CD4-positive, alpha-beta T cell treated with Interleukin-15 for 4 hours (primary cell): ENCODE measurements around the gene CHN1.

Experiments used
- DNase-seq: peaks from one replicate; pipeline ENCODE4 v3.0.0-alpha.2; 2020; ENCODE audit warnings: low spot score

Gene CHN1

DNA sequence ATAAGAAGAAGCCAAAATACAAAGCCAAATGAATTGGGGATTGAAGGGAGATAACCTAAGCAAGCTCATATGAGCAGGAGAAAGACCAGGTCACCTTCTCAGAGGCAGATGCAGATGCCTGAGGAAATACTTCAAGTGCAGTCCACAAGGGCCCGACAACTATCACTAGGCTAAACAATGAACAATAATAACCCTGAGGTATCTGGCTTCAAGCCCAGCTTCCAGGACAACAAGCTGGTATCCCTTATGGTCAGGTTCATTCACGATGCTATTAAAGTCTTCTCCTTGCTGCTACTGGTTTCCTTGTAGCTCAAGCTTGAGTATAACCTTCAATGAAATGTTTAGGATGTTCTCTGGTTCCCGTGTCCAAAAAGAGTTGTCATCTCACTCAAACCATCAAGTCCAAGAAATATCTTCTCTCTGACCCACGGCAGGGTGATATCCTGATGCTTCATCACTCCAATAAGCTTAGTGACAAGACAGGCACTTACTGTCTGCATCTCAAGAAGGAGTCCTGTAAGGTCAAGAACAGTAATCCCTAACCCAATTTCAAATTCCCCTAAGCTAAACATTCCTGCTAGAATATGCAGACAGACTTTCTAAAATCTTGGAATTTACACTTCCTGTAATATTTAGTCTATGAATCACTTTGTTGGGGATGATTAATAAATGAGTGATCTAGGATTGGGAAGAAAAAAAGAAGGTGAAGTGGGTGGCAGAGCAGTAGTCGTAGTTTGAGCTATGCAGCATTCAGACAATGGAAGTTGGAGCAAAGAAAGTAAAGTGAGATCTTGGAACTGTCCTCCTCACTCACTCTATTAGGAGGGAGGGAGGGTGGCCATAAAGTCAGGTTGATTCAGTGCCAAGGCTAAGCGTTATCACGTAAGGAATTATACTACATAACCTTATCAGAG is 33.1 kb downstream of the CHN1 start:
- DNase-seq, result no peak

- DNase-seq, result no peak
These were observed 35.1 kb downstream of the CHN1 start for GRCh38 chr2:174970092-174970491.

DNA sequence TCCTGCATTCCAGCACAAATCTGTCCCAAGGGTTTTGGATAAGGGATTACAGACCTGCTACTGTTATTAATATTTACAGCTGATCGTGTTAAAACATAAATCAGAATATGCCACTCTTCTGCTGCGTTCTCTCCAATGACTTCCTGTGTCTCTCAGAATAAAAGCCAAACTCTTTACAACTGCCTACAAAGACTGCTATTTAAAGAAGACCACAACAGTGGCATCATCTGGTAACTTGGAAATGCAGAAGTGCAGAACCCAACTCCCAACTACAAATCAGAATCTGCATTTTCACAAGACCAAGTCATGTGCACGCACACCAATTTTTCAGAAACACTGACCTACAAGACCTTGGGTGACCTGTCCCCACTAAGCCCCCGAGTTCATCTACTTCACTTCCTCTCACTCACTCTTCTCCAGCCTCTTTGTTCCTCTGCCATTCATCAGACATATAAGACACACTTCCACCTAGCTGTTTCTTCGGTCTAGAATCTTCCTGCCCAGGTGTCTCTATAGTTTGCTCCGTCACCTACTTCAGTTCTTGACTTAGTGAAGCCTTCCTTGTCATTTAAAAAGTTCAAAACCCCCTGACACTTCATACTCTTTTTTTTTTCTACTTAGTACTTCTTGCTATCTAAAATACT is 36.0 kb downstream of the CHN1 start:
- no peak for DNase-seq

GRCh38 chr2:174967691-174968260 is 37.4 kb downstream of the CHN1 start:
- no peak for DNase-seq

DNA sequence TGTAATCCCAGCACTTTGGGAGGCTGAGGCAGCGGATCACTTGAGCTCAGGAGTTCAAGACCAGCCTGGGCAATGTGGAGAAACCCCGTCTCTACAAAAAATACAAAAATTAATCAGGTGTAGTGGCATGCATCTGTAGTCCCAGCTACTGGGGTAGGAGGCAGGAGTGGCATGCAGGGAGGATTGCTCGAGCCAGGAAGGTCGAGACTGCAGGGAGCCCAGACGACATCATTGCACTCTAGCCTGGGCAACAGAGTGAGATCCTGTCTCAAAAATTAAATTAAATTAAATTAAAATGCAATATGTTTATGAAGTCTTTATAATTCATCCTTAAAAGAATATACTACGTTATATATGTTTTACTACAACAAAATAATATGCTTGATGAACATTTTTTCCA is 38.1 kb downstream of the CHN1 start:
- DNase-seq, result no peak

DNA sequence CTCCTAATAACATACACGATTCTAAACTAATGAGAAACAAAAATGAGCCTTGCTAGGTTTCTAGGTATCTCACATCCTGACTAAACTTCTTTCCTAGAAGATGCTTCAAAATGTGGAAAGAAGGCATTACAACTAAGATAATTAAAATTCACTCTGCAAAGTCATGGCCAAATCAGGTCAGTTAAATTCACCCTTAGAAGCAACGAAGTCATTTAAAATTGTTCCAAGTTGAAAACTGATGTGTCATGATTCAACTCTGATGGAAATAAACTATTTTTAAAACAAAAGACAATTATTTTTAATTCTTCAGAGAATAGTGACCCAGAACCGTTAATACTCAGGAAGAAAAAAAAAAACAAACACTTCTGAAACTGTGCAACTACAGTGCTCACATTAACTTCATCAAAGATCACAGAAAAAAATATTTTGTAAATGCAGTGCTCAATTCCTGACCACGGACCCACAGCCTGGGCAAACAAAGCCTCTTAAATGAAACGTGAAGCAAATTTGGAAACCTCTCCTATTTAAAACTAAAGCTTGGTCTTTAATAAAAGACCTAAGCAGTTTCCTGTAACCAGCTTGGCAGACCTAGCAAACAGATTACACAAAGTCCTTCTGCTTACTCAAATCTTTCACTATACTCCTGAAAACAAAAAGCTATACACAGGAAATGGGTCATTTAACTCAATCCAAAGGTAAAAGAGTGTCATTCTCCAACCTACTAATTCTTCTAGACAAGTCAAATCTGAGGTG is 39.0 kb downstream of the CHN1 start:
- no peak for DNase-seq

DNA sequence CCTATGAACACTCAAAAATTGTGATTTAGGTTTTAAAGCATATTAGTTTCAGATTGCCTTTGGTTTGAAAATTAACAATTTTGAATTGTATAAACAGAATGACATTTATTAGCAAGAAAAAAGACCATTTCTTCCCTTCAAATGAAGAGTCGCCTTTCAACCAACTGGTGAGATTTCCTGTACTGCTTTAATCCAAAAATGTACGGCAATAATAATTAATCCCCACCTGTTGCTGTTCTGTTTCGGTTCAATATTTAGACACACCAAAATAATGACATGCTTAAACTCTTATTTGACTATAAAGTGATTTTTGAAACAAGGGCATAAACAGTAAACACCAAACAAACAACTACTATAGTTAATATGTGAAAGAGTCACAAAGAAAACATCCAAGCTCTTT is 39.6 kb downstream of the CHN1 start:
- no peak for DNase-seq

GRCh38 chr2:174964404-174964803 is 40.8 kb downstream of the CHN1 start:
- no peak for DNase-seq

DNA sequence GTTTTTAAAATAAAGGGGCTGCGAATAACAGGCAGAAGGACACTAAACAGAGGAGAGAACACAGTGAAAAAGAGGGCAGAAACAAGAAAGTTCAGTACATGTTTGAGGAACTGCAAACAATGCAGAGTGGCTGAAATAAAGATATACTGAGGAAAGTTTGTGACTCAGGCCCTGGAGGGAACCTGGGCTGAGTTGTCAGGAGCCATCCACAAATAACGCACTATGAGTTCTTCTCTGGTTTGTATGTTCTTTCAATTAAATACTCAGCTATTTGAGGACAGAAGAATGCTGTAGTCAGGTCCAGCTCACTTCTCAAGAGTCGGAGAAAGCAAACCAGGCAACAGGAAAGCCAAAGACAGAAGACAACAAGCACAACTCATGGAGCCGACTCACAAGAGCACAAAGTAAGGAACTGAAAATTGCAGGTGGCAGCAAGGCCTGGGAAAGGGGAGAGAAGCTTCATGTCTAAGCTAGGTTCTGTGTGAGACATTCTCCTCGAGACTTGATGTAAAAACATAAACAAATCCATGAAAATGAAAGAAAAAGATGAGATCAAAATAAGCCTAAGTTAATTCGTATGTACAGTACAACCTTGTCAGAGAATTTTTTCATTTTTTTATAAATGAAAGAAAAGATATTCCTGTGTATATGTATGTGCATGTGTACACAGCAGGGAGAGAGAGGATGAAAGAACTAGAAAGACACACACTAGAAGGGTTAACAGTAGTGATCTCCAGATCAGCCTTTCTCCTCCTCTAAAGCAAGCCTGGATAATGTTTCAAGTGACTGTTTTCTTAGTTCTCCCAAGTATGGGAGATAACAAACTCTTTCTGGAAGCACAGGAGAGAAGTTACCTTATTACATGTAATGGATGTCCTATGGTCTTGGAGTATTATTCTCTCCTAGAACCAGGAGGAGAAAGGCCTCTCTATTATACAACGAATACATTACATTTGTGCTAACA is 41.5 kb downstream of the CHN1 start:
- no peak for DNase-seq

- DNase-seq, result no peak
These were observed 45.4 kb downstream of the CHN1 start for GRCh38 chr2:174959787-174960186.

DNA sequence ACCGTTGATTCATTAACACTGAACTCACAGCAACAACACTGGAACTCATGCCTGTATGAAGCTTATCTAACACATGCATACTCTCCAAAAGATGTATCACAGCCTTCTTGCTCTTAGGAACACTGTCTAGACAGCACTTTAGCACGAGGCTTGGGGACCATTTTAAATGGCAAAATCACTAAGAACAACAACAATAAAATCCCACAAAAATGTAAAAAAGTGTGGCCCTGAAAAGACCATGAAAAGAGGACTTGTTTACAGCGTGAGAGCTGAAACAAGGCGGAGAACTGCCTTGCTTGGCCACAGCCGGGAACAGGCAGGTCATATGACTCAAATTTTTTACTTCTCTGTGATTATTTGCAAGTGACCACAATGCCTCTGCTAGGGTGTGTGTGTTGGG is 48.1 kb downstream of the CHN1 start:
- DNase-seq, result no peak

- no peak for DNase-seq
These were observed 52.6 kb downstream of the CHN1 start for GRCh38 chr2:174952607-174953006.

DNA sequence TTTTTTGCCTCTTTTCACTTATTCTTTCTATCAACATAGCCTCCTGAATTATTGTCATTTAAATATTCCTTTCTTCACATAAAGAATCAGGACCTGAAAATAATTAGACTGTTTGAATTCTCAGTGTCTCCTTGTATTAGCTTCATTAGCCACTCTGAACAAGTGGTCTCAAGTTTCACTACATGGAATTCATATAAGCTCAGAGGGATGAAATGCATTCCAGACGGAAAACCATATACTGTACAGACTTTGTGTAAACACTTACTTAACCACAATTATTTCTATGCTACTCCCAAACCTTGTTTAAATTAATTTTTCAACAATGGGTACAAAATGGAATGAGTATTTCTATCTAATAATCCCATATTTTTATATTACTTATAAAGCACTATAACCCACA is 53.4 kb downstream of the CHN1 start:
- no peak for DNase-seq

GRCh38 chr2:174949988-174950687 is 55.0 kb downstream of the CHN1 start:
- no peak for DNase-seq

DNA sequence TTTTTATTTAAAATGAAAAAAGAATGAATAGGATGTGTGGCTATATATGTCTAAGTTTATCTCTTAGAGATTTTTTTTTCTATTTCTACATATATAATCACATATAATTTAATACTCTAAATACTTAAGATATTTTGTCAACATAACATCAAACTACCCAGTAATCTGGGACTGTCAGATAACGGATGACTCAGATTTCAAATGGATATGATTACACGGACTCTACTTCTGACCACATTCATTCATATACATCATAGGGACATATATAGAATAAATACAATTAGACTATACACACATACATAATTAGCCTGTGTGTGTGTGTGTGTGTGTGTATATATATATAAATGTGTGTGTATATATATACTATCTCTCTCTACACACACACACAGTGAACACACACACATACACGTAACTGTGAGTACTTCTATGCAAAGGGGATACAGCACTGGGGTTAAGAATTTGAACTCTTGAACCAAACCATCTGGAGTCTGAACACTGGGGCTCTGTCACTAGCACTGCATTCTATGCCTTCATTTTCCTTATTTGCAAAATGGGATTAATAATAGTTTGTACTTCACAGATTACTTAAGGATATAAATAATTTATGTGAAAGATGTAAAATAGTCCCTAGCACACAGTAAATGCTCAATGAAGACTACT is 59.5 kb downstream of the CHN1 start:
- DNase-seq, result no peak

DNA sequence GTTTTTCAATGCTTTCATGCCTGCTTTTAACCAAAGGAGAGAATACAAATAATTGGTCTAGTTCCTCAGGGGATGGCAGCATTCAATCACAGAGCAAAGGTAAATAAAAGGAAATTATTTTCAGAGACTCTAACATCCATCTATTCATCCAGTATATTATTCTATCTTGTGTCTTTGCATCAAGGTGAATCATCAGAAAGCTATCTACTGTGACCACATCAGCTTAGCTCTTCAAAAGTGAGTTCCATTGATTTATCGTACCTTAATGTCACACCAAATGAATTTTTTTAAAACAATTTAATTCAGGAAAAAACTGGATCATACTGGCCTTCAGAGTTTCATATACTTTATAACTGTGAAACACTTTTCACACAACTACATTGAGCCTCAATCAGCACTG is 66.1 kb downstream of the CHN1 start:
- no peak for DNase-seq

DNA sequence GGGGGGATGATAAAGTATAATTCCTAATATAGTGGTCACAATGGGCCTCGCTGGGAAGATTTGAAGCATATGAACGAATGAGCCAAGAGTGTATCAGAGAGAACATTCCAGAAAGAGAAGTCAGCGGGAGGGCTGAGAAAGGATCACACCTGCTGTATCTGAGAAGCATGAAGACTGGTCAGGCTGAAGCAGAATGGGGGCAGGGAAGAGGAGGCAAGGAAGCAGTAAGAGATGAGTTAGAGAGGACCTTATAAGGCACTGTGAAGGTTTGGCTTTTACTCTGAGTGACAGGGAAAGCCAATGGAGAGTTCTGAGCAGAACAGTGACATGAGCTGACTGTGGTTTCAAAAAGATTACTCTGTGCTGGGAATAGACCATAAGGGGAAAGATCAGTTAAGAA is 73.5 kb downstream of the CHN1 start:
- no peak for DNase-seq

- no peak for DNase-seq
These were observed 75.4 kb downstream of the CHN1 start for GRCh38 chr2:174929786-174930185.

- DNase-seq, result no peak
These were observed 80.0 kb downstream of the CHN1 start for GRCh38 chr2:174925046-174925784.
